Measurements from ENCODE around the gene FAAH2.

DNA sequence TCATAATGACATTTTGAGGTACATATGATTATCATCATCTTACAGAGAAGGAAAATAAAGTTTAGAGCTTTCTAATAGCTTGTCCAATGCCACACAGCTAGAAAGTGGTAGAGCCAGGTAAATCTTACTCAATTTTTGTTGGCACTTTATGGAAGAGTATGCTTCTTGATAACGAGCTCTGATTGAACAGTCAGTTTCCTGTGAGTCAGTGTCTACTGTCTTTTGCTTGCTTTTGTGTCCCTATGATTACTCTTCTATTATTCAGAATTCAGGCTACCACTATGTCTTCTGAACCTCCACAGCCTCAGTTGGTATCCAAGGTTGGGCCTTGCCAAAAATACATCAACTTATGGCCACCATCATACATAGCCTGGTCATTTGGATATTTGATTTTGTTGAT lies 2.6 kb downstream of the FAAH2 start:
- TF ChIP-seq, protein P1, sequence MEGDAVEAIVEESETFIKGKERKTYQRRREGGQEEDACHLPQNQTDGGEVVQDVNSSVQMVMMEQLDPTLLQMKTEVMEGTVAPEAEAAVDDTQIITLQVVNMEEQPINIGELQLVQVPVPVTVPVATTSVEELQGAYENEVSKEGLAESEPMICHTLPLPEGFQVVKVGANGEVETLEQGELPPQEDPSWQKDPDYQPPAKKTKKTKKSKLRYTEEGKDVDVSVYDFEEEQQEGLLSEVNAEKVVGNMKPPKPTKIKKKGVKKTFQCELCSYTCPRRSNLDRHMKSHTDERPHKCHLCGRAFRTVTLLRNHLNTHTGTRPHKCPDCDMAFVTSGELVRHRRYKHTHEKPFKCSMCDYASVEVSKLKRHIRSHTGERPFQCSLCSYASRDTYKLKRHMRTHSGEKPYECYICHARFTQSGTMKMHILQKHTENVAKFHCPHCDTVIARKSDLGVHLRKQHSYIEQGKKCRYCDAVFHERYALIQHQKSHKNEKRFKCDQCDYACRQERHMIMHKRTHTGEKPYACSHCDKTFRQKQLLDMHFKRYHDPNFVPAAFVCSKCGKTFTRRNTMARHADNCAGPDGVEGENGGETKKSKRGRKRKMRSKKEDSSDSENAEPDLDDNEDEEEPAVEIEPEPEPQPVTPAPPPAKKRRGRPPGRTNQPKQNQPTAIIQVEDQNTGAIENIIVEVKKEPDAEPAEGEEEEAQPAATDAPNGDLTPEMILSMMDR (IDR thresholded peaks at IDR 0.05; ENCODE audit: poor library complexity, severe bottlenecking) = no peak
- TF ChIP-seq EP300 (conservative IDR thresholded peaks at IDR 0.05; ENCODE audit: poor library complexity, severe bottlenecking) (no peak), SMC3 (conservative IDR thresholded peaks at IDR 0.05; ENCODE audit: poor library complexity) (no peak), TAF1 (IDR thresholded peaks at IDR 0.05; ENCODE audit: low read depth) (no peak), EZH2 (IDR thresholded peaks at IDR 0.05; ENCODE audit: borderline replicate concordance, insufficient read depth, low read length, poor library complexity, severe bottlenecking) (no peak), RAD21 (conservative IDR thresholded peaks at IDR 0.05) (no peak)
- TF ChIP-seq, protein P2, sequence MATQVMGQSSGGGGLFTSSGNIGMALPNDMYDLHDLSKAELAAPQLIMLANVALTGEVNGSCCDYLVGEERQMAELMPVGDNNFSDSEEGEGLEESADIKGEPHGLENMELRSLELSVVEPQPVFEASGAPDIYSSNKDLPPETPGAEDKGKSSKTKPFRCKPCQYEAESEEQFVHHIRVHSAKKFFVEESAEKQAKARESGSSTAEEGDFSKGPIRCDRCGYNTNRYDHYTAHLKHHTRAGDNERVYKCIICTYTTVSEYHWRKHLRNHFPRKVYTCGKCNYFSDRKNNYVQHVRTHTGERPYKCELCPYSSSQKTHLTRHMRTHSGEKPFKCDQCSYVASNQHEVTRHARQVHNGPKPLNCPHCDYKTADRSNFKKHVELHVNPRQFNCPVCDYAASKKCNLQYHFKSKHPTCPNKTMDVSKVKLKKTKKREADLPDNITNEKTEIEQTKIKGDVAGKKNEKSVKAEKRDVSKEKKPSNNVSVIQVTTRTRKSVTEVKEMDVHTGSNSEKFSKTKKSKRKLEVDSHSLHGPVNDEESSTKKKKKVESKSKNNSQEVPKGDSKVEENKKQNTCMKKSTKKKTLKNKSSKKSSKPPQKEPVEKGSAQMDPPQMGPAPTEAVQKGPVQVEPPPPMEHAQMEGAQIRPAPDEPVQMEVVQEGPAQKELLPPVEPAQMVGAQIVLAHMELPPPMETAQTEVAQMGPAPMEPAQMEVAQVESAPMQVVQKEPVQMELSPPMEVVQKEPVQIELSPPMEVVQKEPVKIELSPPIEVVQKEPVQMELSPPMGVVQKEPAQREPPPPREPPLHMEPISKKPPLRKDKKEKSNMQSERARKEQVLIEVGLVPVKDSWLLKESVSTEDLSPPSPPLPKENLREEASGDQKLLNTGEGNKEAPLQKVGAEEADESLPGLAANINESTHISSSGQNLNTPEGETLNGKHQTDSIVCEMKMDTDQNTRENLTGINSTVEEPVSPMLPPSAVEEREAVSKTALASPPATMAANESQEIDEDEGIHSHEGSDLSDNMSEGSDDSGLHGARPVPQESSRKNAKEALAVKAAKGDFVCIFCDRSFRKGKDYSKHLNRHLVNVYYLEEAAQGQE (IDR thresholded peaks at IDR 0.05; ENCODE audit: borderline replicate concordance) = no peak
